Neural cell (in vitro differentiated cells): Measurements from ENCODE around the gene FIGLA. TPM values are rescaled to one million over a fixed set of nuclear protein-coding genes. Genes with fewer than 3 reads are reported as not detected.
"Not testable (repeated sequence)": the region's sequence is repeated elsewhere in the genome, so short reads cannot be mapped to it uniquely, and the experiment has no call there.

Experiments
- H2AFZ ChIP-seq: fragments of 200-600, 300-800 bp; sonication (generic), shearing (Covaris generic); 2 replicates; pipeline ENCODE4 v1.6.0; 2014; ENCODE audit warnings: low read depth, mild to moderate bottlenecking, antibody characterized with exemption, low read length, moderate library complexity
- H3F3A ChIP-seq: fragments of 200-600 bp; shearing (Covaris generic); 2 replicates; pipeline ENCODE4 v1.6.1; 2016; ENCODE audit warnings: mild to moderate bottlenecking, moderate library complexity, mixed read lengths, antibody characterized with exemption, low read length; ENCODE audit not compliant: insufficient read depth, poor library complexity, severe bottlenecking
- H3K27ac ChIP-seq: fragments of 200-600, 300-800 bp; sonication (generic), shearing (Covaris generic); 2 replicates; pipeline ENCODE4 v1.5.1; 2014; ENCODE audit warnings: mild to moderate bottlenecking, low read length, moderate library complexity
- H3K27me3 ChIP-seq: fragments of 300-800, 200-600 bp; sonication (generic), shearing (Covaris generic); 2 replicates; pipeline ENCODE4 v1.6.0; 2014; ENCODE audit warnings: mild to moderate bottlenecking, low read depth, low read length, moderate library complexity; ENCODE audit not compliant: insufficient read depth
- H3K36me3 ChIP-seq: fragments of 300-800, 200-600 bp; sonication (generic), shearing (Covaris generic); 2 replicates; pipeline ENCODE4 v1.5.1; 2014; ENCODE audit warnings: mild to moderate bottlenecking, antibody characterized with exemption, low read length, moderate library complexity; ENCODE audit not compliant: insufficient read depth
- H3K4me2 ChIP-seq: fragments of 300-800, 200-600 bp; sonication (generic), shearing (Covaris generic); 2 replicates; pipeline ENCODE4 v1.6.0; 2014; ENCODE audit warnings: mild to moderate bottlenecking, low read length
- H3K4me3 ChIP-seq: fragments of 300-800, 200-600 bp; sonication (generic), shearing (Covaris generic); 2 replicates; pipeline ENCODE4 v1.5.1; 2014; ENCODE audit warnings: mild to moderate bottlenecking, low read length, moderate library complexity
- H3K79me2 ChIP-seq: fragments of 200-600 bp; shearing (Covaris generic); replicated peaks from 2 replicates; pipeline ENCODE4 v1.6.0; 2014; ENCODE audit warnings: mild to moderate bottlenecking, low read length, moderate library complexity; ENCODE audit not compliant: insufficient read depth
- H3K9ac ChIP-seq: fragments of 300-800, 200-600 bp; sonication (generic), shearing (Covaris generic); 2 replicates; pipeline ENCODE4 v1.6.1; 2016; ENCODE audit warnings: mild to moderate bottlenecking, low read length, mixed read lengths
- H3K9me2 ChIP-seq: fragments of 200-600 bp; shearing (Covaris generic); 2 replicates; pipeline ENCODE4 v1.6.1; 2016; ENCODE audit warnings: mild to moderate bottlenecking, low read length, mixed read lengths; ENCODE audit not compliant: insufficient read depth
- H3K9me3 ChIP-seq: fragments of 200-600, 300-800 bp; sonication (generic), shearing (Covaris generic); 2 replicates; pipeline ENCODE4 v1.6.1; 2016; ENCODE audit warnings: mild to moderate bottlenecking, mixed run types, low read length, moderate library complexity, mixed read lengths
- H4K20me1 ChIP-seq: fragments of 200-600 bp; shearing (Covaris generic); 2 replicates; pipeline ENCODE4 v1.6.1; 2016; ENCODE audit warnings: mild to moderate bottlenecking, mixed run types; ENCODE audit not compliant: insufficient read depth
- CTCF ChIP-seq: fragments of 450-650 bp; IDR thresholded peaks from 2 replicates; pipeline ENCODE4 v1.5.1; 2014; ENCODE audit warnings: antibody characterized with exemption, mild to moderate bottlenecking, moderate library complexity; ENCODE audit not compliant: poor library complexity, severe bottlenecking
- EP300 ChIP-seq: fragments of 450-650 bp; conservative IDR thresholded peaks from 2 replicates; pipeline ENCODE4 v1.6.1; 2014; ENCODE audit warnings: antibody characterized with exemption, mild to moderate bottlenecking, moderate library complexity; ENCODE audit not compliant: poor library complexity, severe bottlenecking
- EZH2 ChIP-seq: fragments of 200-600, 300-800 bp; shearing (Covaris generic), sonication (generic); IDR thresholded peaks from 2 replicates; pipeline ENCODE4 v1.6.1; 2014; ENCODE audit warnings: antibody characterized with exemption, low read length, borderline replicate concordance, mild to moderate bottlenecking; ENCODE audit not compliant: insufficient read depth, poor library complexity, severe bottlenecking
- MXI1 ChIP-seq: fragments of 450-650 bp; conservative IDR thresholded peaks from 2 replicates; pipeline ENCODE4 v1.6.1; 2014; ENCODE audit warnings: antibody characterized with exemption, mild to moderate bottlenecking; ENCODE audit not compliant: poor library complexity, severe bottlenecking
- POLR2AphosphoS5 ChIP-seq: IDR thresholded peaks from 2 replicates; pipeline ENCODE4 v1.6.1; 2012
- RAD21 ChIP-seq: fragments of 450-650 bp; conservative IDR thresholded peaks from 2 replicates; pipeline ENCODE4 v1.6.1; 2014; ENCODE audit warnings: antibody characterized with exemption, mild to moderate bottlenecking, moderate library complexity
- REST ChIP-seq: IDR thresholded peaks from 2 replicates; pipeline ENCODE4 v1.6.1; 2012; ENCODE audit warnings: borderline replicate concordance
- SMC3 ChIP-seq: fragments of 450-650 bp; conservative IDR thresholded peaks from 2 replicates; pipeline ENCODE4 v1.6.1; 2014; ENCODE audit warnings: antibody characterized with exemption, mild to moderate bottlenecking, moderate library complexity; ENCODE audit not compliant: poor library complexity
- TAF1 ChIP-seq: IDR thresholded peaks from 2 replicates; pipeline ENCODE4 v1.6.1; 2012; ENCODE audit warnings: low read depth
- polyA plus RNA-seq: library from polyadenylated mRNA; depleted of rRNA; stranded (reverse); fragments of >200 nt; gene quantifications from 2 replicates; pipeline ENCODE4 v1.2.3, GENCODE V29; 2014

Gene FIGLA
- polyA plus RNA-seq, 1 donor from 2014 or later: not detected

GRCh38 chr2:70801607-70802263, 11.3 kb upstream of the FIGLA start:
- H4K20me1 ChIP-seq: no peaks in the 10 kb centered on the region
- TF ChIP-seq TAF1: no peak
- no peak for TF ChIP-seq MXI1
- no peak for TF ChIP-seq EP300
- no peak for TF ChIP-seq REST
- H3K27me3 ChIP-seq: no peaks in the 10 kb centered on the region
- no peaks in the 10 kb centered on the region for H3F3A ChIP-seq
- H3K4me2 ChIP-seq: no peak overlapping the region
- no peak overlapping the region for H3K4me3 ChIP-seq
- H3K9ac ChIP-seq: no peak overlapping the region
- no peaks in the 10 kb centered on the region for H3K79me2 ChIP-seq
- no peak overlapping the region for H3K27ac ChIP-seq
- H2AFZ ChIP-seq: no peak overlapping the region
- no peaks in the 10 kb centered on the region for H3K9me3 ChIP-seq
- H3K9me2 ChIP-seq: no peaks in the 10 kb centered on the region
- no peaks in the 10 kb centered on the region for H3K36me3 ChIP-seq

- Histone ChIP-seq H3K4me2 (no peak overlapping the region), H3K4me3 (no peak overlapping the region), H3K9me3 (no peaks in the 10 kb centered on the region), H3K27me3 (no peaks in the 10 kb centered on the region), H3K79me2 (no peaks in the 10 kb centered on the region), H2AFZ (no peak overlapping the region), H3K27ac (no peak overlapping the region), H4K20me1 (no peaks in the 10 kb centered on the region), H3K36me3 (no peaks in the 10 kb centered on the region), H3K9ac (no peak overlapping the region), H3F3A (no peaks in the 10 kb centered on the region), H3K9me2 (no peaks in the 10 kb centered on the region)
- TF ChIP-seq MXI1 (no peak), EP300 (no peak), SMC3 (no peak), EZH2 (no peak), CTCF (no peak), REST (no peak), TAF1 (no peak), POLR2AphosphoS5 (no peak), RAD21 (no peak)
Measured at GRCh38 chr2:70799706-70800105, 9.3 kb upstream of the FIGLA start.

GRCh38 chr2:70797996-70798395, 7.6 kb upstream of the FIGLA start:
- not testable (repeated sequence) for H3K9me2 ChIP-seq, H3K27me3 ChIP-seq, H3K36me3 ChIP-seq, H3K4me3 ChIP-seq, H3F3A ChIP-seq, H3K4me2 ChIP-seq, H3K9me3 ChIP-seq, H2AFZ ChIP-seq, H4K20me1 ChIP-seq, H3K9ac ChIP-seq, H3K27ac ChIP-seq, H3K79me2 ChIP-seq
